GM18505 (cell line): ENCODE results near the gene HAND1.

Experiments used
- ATAC-seq: cut with Tn5 transposase; IDR thresholded peaks from one replicate; pipeline ENCODE4 v1.9.1; 2021; ENCODE audit not compliant: unreplicated experiment
- POLR2A ChIP-seq: IDR thresholded peaks from 4 replicates; pipeline ENCODE4 v1.6.1; 2011; ENCODE audit warnings: borderline replicate concordance; ENCODE audit not compliant: insufficient read depth, insufficient read length; ENCODE audit errors: extremely low read depth

The HAND1 gene

GRCh38 chr5:154478224-154478565 is at the start of gene HAND1:
HAND1 (minus strand) TSS chr5:154478227; CDS start chr5:154478008, 219 bp downstream.
- TF ChIP-seq POLR2A = no peak
- no peak for ATAC-seq

DNA sequence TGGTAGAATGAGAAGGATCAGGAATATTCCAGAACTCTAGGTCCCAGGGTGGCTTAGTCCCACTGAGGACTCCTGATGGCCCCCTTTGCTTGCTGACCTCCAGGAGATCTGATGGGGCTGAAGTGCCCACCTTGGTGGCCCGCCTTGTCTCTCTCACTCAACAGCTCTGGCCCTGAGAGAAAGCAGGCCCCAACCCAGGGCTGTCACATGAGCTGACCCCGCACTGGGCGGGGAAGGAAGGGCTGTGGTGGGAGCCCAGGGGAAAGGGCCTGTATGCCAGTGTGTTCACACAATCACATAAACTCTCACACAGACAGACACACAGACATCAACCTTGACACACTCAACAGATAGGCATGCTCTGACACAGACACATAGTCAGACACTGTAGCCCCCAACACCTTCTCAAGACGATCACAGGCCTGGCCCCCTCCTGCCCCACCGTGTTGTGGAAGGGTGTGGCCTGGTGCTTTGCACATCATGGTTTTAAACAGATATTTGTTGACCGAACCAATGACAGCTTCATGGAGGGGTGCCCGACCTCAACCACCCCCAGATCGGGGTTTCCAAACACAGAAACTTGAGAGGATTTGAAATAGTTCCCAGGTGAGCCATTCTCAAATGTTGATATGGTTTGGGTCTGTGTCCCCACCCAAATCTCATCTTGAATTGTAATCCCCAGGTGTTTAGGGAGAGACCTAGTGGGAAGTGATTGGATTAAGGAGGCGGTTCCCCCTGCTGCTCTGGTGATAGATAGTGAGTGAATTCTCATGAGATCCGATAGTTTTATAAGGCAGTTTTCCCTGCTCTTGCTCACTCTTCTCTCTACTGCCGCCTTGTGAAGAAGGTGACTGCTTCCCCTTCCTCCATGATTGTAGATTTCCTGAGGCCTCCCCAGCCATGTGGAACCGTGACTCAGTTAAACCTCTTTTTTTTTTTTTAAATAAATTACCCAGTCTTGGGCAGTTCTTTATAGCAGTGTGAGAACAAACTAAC is 48.5 kb upstream of the HAND1 start:
- TF ChIP-seq POLR2A = no peak
- no peak for ATAC-seq

- ATAC-seq = no peak
- no peak for TF ChIP-seq POLR2A
Observed at GRCh38 chr5:154524859-154525258, 46.8 kb upstream of the HAND1 start.

DNA sequence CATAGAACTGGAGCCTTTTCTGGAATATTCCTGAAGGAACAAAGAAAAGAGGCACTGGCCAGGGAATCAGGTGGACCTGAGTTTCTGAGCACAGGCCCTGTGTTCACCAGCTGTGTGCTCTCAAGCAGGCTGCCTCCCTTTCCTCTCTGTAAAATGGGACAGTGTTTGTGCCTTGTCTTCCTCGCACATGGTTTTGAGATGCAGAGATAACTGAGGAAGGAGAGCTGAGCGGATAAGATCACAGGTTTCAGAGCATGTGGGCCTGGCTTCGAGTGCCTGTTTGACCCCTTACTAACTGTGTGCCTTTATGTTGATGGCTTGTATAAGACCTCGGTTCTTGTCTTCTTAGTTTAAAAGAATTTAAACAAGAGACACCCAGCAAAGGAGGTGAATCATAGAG is 46.2 kb upstream of the HAND1 start:
- no peak for ATAC-seq
- TF ChIP-seq POLR2A = no peak

- ATAC-seq = no peak
Observed at GRCh38 chr5:154523709-154524108, 45.7 kb upstream of the HAND1 start.

DNA sequence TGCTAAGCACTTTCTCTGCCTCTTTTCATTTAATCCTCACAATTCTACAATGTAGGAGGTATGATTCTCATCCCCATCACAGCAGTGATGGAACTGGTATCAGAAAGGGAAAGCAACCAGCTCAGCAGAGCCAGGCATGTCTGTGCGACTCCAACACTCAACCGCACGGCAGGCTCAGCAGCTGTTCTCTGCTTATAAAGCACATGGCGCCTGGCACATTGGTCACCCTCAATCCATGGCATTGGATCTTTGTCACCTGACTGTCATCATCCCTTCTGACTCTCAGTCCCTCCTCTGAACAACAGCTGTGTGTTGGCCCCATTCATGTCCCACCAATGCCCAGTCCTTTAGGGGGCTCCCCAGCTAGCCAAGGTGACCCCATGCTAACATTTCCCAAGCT is 45.1 kb upstream of the HAND1 start:
- no peak for TF ChIP-seq POLR2A
- ATAC-seq = no peak

More at GRCh38 chr5:154523709-154524108, 45.7 kb upstream of the HAND1 start:
- no peak for TF ChIP-seq POLR2A

DNA sequence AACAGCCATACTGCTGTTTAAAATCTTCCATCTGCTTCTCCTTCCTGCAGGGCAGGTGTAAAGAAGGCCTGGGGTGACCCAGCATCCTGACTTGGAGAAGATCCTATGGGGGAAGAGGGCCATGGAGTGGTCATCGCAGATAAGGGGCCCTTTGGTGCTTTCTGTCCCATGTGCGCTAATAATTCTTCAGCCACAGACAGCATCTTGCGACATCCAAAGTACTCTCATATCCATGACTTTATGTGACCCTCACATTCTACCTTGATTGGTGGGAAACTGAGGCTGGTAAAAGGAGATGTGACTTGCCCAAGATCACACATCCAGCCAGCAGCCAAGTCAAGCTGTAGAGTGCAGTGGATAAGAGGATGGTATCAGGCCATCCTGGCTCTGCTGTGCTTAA is 44.3 kb upstream of the HAND1 start:
- TF ChIP-seq POLR2A = no peak
- ATAC-seq = no peak

- no peak for ATAC-seq
- no peak for TF ChIP-seq POLR2A
Observed at GRCh38 chr5:154521756-154522155, 43.7 kb upstream of the HAND1 start.

- no peak for ATAC-seq
- TF ChIP-seq POLR2A = no peak
Observed at GRCh38 chr5:154520861-154521453, 42.9 kb upstream of the HAND1 start.

GRCh38 chr5:154519359-154519758 is 41.3 kb upstream of the HAND1 start:
- no peak for ATAC-seq
- no peak for TF ChIP-seq POLR2A

GRCh38 chr5:154518438-154518867 is 40.4 kb upstream of the HAND1 start:
- ATAC-seq = no peak
- no peak for TF ChIP-seq POLR2A

GRCh38 chr5:154517810-154518437 is 39.9 kb upstream of the HAND1 start:
- no peak for TF ChIP-seq POLR2A
- ATAC-seq = no peak

- no peak for TF ChIP-seq POLR2A
Observed at GRCh38 chr5:154517181-154517580, 39.2 kb upstream of the HAND1 start.

More at GRCh38 chr5:154517181-154517580, 39.2 kb upstream of the HAND1 start:
- ATAC-seq = no peak
